ENCODE measurements around the gene C3orf22. TPM values are rescaled to one million over a fixed set of nuclear protein-coding genes. Genes with fewer than 3 reads are reported as not detected.

The C3orf22 gene
- polyA plus RNA-seq, 1 donor (not counting 4 experiments of a cell fraction or from before 2014, with no cell fraction given): not detected

- H3K9me3 ChIP-seq (ENCODE audit: control insufficient read depth, low read depth, low read length): no peaks in the 10 kb centered on the region
- no peak overlapping the region for H3K4me3 ChIP-seq (ENCODE audit: control insufficient read depth in 2 of 3, extremely low read depth in 1 of 3, insufficient read depth in 2 of 3, low read depth in 1 of 3, low read length in 3 of 3)
- no peak overlapping the region for H3K27ac ChIP-seq (ENCODE audit: control insufficient read depth, insufficient read depth, low read length)
- no peak overlapping the region for H2AFZ ChIP-seq (ENCODE audit: control insufficient read depth, low read length)
- FAIRE-seq (no peak), DNase-seq (ENCODE audit: low read depth, low spot score) (no peak)
- TF ChIP-seq, protein P1, sequence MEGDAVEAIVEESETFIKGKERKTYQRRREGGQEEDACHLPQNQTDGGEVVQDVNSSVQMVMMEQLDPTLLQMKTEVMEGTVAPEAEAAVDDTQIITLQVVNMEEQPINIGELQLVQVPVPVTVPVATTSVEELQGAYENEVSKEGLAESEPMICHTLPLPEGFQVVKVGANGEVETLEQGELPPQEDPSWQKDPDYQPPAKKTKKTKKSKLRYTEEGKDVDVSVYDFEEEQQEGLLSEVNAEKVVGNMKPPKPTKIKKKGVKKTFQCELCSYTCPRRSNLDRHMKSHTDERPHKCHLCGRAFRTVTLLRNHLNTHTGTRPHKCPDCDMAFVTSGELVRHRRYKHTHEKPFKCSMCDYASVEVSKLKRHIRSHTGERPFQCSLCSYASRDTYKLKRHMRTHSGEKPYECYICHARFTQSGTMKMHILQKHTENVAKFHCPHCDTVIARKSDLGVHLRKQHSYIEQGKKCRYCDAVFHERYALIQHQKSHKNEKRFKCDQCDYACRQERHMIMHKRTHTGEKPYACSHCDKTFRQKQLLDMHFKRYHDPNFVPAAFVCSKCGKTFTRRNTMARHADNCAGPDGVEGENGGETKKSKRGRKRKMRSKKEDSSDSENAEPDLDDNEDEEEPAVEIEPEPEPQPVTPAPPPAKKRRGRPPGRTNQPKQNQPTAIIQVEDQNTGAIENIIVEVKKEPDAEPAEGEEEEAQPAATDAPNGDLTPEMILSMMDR (optimal IDR thresholded peaks at IDR 0.05 in 1 of 3, IDR thresholded peaks at IDR 0.05 in 1 of 3, conservative IDR thresholded peaks at IDR 0.05 in 1 of 3; ENCODE audit: extremely low read depth in 1 of 3, insufficient read depth in 2 of 3, low read length in 3 of 3): no peak
- no peak for TF ChIP-seq EZH2 (IDR thresholded peaks at IDR 0.05; ENCODE audit: low read length)
- H4K20me1 ChIP-seq (ENCODE audit: control insufficient read depth, extremely low read depth, insufficient read depth, low read length): no peaks in the 10 kb centered on the region
- peaks cover 11% of the 10 kb centered on the region for H3K4me1 ChIP-seq (ENCODE audit: control insufficient read depth, extremely low read depth, insufficient read depth, low read length)
- H3K79me2 ChIP-seq (ENCODE audit: control insufficient read depth, insufficient read depth, low read length): no peaks in the 10 kb centered on the region
- H3K9ac ChIP-seq (ENCODE audit: control insufficient read depth, extremely low read depth, insufficient read depth, low read length): no peak overlapping the region
- no peaks in the 10 kb centered on the region for H3K36me3 ChIP-seq (ENCODE audit: control insufficient read depth in 2 of 2, extremely low read depth in 1 of 2, insufficient read depth in 2 of 2, low read length in 2 of 2)
- H3K27me3 ChIP-seq (ENCODE audit: control insufficient read depth, extremely low read depth, insufficient read depth, low read length): peaks cover 39% of the 10 kb centered on the region
- dilution Hi-C loops (cut with MboI; ENCODE audit: extremely low pct_ligation_motif_present, low sequenced_read_pairs): no loop called here
- no peaks in the 10 kb centered on the region for H3K9me1 ChIP-seq (ENCODE audit: control insufficient read depth, extremely low read depth, insufficient read depth, low read length)
- peak overlapping the region; percentile 24 for H3K4me2 ChIP-seq (ENCODE audit: control insufficient read depth, extremely low read depth, insufficient read depth, low read depth, low read length)
These were observed 17.6 kb downstream of the C3orf22 start for GRCh38 chr3:126540951-126541627.

GRCh38 chr3:126540342-126540849 is 18.3 kb downstream of the C3orf22 start:
- TF ChIP-seq EZH2 (IDR thresholded peaks at IDR 0.05; ENCODE audit: low read length): no peak
- TF ChIP-seq, protein P1 (optimal IDR thresholded peaks at IDR 0.05 in 1 of 3, IDR thresholded peaks at IDR 0.05 in 1 of 3, conservative IDR thresholded peaks at IDR 0.05 in 1 of 3; ENCODE audit: extremely low read depth in 1 of 3, insufficient read depth in 2 of 3, low read length in 3 of 3): no peak
- H3K4me2 ChIP-seq (ENCODE audit: control insufficient read depth, extremely low read depth, insufficient read depth, low read depth, low read length): peak overlapping the region; percentile 24
- no peaks in the 10 kb centered on the region for H3K9me3 ChIP-seq (ENCODE audit: control insufficient read depth, low read depth, low read length)
- H3K36me3 ChIP-seq (ENCODE audit: control insufficient read depth in 2 of 2, extremely low read depth in 1 of 2, insufficient read depth in 2 of 2, low read length in 2 of 2): no peaks in the 10 kb centered on the region
- H4K20me1 ChIP-seq (ENCODE audit: control insufficient read depth, extremely low read depth, insufficient read depth, low read length): no peaks in the 10 kb centered on the region
- H3K27me3 ChIP-seq (ENCODE audit: control insufficient read depth, extremely low read depth, insufficient read depth, low read length): peaks cover 44% of the 10 kb centered on the region
- FAIRE-seq (peak; percentile 87), DNase-seq (ENCODE audit: low read depth, low spot score) (peak; percentile 33)
- H3K4me3 ChIP-seq (ENCODE audit: control insufficient read depth in 2 of 3, extremely low read depth in 1 of 3, insufficient read depth in 2 of 3, low read depth in 1 of 3, low read length in 3 of 3): no peak overlapping the region
- dilution Hi-C loops (cut with MboI; ENCODE audit: extremely low pct_ligation_motif_present, low sequenced_read_pairs): no loop called here
- no peak overlapping the region for H3K27ac ChIP-seq (ENCODE audit: control insufficient read depth, insufficient read depth, low read length)
- no peak overlapping the region for H2AFZ ChIP-seq (ENCODE audit: control insufficient read depth, low read length)
- peaks cover 11% of the 10 kb centered on the region for H3K4me1 ChIP-seq (ENCODE audit: control insufficient read depth, extremely low read depth, insufficient read depth, low read length)
- H3K9ac ChIP-seq (ENCODE audit: control insufficient read depth, extremely low read depth, insufficient read depth, low read length): no peak overlapping the region
- H3K9me1 ChIP-seq (ENCODE audit: control insufficient read depth, extremely low read depth, insufficient read depth, low read length): no peaks in the 10 kb centered on the region
- no peaks in the 10 kb centered on the region for H3K79me2 ChIP-seq (ENCODE audit: control insufficient read depth, insufficient read depth, low read length)
